AG10803 (cell line): ENCODE measurements around the gene SLC16A2.
"Not testable (repeated sequence)": the region's sequence is repeated elsewhere in the genome, so short reads cannot be mapped to it uniquely, and the experiment has no call there.

Experiments used
- DNase-seq: peaks from one replicate; pipeline ENCODE4 v3.0.0; 2010; ENCODE audit warnings: low read depth
- H3K4me3 ChIP-seq: 2 replicates; pipeline ENCODE4 v1.5.1; 2011; ENCODE audit warnings: mild to moderate bottlenecking, low read length, control low read depth
- CTCF ChIP-seq: conservative IDR thresholded peaks from 2 replicates; pipeline ENCODE4 v1.5.1; 2011; ENCODE audit warnings: mild to moderate bottlenecking, low read length, control low read depth, inconsistent platforms

SLC16A2 gene

GRCh38 chrX:74515356-74515755 lies 94.1 kb downstream of the SLC16A2 start:
- H3K4me3 ChIP-seq: no peak overlapping the region
- no peak for TF ChIP-seq CTCF
- no peak for DNase-seq

DNA sequence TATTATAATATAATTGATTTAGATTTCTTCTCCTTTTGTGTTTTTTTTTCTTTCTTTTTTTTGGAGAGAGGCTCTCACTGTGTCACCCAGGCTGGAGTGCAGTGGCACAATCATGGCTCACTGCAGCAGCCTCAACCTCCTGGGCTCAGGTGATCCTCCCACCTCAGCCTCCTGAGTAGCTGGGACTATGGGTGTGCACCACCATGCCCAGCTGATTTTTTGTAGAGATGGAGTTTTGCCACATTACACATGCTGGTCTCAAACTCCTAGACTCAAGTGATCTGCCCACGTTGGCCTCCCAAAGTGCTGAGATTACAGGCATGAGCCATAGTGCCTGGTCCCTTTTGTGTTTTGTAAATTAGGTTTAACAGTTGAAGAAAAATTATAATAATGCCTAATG lies 94.7 kb downstream of the SLC16A2 start:
- not testable (repeated sequence) for DNase-seq

DNA sequence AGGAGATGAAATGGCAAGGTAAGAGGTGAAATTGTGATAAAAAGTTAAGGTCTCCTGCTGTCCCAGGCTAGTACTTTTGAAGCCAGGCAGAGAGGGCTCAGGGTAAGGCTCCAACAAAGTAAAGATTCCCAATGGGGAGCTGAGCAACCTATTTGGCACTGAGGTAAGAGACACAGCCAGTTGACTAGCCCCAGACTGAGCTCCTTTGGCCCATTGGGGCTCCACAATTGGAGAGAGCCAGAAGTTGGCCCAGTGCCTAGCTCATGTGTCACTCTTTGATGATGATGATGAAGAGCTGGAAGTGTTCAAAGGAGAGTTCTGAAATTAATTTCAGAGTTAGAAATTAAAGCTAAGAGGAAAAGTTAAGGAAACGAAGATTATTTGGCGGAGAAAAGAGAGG lies 98.6 kb downstream of the SLC16A2 start:
- no peak for DNase-seq
- H3K4me3 ChIP-seq: no peak overlapping the region
- TF ChIP-seq CTCF: no peak

More for the DNA sequence above, 94.7 kb downstream of the SLC16A2 start:
- not testable (repeated sequence) for H3K4me3 ChIP-seq

DNA sequence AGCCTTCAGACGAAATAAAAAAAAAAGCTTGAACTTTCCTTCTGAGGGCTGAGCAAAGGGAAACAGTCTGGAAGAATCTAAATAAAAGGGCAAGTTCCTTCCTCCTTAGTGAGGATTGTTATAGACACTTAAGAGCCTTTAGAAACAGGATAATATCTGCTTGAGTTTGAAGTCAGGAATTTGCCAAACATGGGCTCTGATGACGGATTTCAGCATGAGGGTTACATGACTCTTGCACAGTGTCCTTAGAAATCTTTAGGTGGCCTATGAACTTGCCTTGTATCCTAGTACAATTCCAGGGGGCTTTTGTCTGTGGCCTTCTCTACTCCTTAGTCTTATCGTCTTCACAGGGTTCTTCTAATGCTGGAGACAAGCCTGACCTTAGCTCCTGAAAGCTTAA lies 99.0 kb downstream of the SLC16A2 start:
- no peak for DNase-seq
- H3K4me3 ChIP-seq: no peak overlapping the region
- no peak for TF ChIP-seq CTCF

DNA sequence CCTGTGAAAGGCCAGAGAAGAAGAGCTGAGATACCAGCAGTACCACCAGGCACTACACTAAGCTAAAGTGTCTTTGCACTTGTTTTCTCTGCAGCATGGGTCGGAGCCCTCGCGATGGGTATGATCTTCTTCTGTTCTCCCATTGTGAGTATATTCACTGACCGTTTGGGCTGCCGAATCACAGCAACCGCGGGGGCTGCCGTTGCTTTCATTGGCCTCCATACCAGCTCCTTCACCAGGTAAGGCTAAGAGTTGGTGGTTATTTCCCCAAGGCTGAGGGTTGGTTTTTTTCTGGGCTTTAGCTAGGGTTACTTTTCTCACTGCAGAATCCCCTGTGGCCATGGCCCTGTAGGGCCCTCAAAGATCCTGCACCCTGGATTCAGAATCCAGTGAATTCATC lies 99.6 kb downstream of the SLC16A2 start:
- TF ChIP-seq CTCF: no peak
- H3K4me3 ChIP-seq: no peak overlapping the region
- DNase-seq: no peak

DNA sequence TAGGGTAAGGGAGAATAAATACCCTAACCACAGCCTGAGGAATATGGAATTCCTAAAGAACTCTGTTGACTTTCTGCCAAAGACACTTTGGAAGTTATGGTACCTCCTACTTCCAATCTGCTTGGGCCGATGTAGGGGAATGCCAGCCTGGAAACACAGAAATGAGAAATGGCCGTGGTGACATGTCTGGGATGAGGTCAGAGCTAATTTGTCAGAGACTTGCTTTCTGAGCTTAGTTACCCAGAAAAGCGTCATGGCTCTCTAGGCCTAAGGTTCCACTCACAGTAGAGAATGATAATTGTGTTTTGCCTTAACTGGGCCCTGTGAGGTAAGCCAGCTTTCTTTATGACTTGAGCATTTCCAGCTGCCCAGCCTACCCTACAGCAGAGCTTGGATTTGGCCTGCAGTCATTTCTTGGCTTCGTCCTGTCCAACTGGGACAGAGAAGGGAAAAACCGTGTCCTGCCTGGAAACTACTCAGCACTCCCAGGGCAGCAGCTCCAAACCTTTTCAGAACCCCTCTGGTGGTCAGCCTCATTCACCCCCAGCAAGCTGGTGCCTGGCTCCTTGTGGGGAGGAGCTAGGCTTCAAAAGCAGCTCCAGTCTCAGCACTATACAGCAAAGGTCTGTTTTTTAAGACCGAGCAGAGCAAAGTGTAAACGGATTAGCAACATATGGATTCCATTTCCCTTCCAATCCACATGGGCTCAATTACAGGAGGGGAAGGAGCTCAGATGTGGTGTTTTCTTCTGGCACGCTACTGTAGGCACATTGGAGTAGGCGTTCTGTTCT lies 100.9 kb downstream of the SLC16A2 start:
- no peak overlapping the region for H3K4me3 ChIP-seq
- peak; percentile 64 for DNase-seq
- TF ChIP-seq CTCF: no peak

- H3K4me3 ChIP-seq: no peak overlapping the region
- TF ChIP-seq CTCF: no peak
- no peak for DNase-seq
Observed at GRCh38 chrX:74523224-74523623, 101.9 kb downstream of the SLC16A2 start.
